Body of pancreas (tissue), 4 donors: ENCODE measurements around the gene GNPAT.

Source experiments
- CTCF ChIP-seq, 7 experiments: fragments of 450-650 bp in 4 of 7; fragments of 200-600 bp in 3 of 7; sonication (generic) in 3 of 7; IDR thresholded peaks; one replicate each; pipeline ENCODE4 v1.5.1; 2016 to 2019; ENCODE audit warnings: antibody characterized with exemption in 7 of 7
- POLR2A ChIP-seq, 3 donors: fragments of 450-650 bp; IDR thresholded peaks; one replicate each; pipeline ENCODE4 v1.6.1; 2016; ENCODE audit warnings: antibody characterized with exemption in 3 of 3, mild to moderate bottlenecking in 2 of 3

GRCh38 chr1:231324660-231325059 is 83.6 kb downstream of the GNPAT start:
- TF ChIP-seq CTCF (IDR thresholded peaks at IDR 0.05) (no peak), POLR2A (IDR thresholded peaks at IDR 0.05) (no peak)
